Uterus (tissue), 4 donors: ENCODE data around the gene CCR9. TPM values are rescaled to one million over a fixed set of nuclear protein-coding genes. Genes with fewer than 3 reads are reported as not detected.

Experiments used
- DNase-seq, 2 donors: peaks; one replicate each; pipeline ENCODE4 v3.0.0-alpha.2; 2019 to 2020
- H3K27ac ChIP-seq, 2 donors: fragments of 200-600 bp; sonication (generic); 1 replicate in 1 of 2; 2 replicates in 1 of 2; pipeline ENCODE4 v1.5.1; 2016 to 2018
- H3K27me3 ChIP-seq, 2 donors: fragments of 200-600 bp; sonication (generic); one replicate each; pipeline ENCODE4 v1.5.1; 2018 to 2019; ENCODE audit warnings: control low read depth in 1 of 2
- H3K36me3 ChIP-seq, 2 donors: fragments of 200-600 bp; sonication (generic); one replicate each; pipeline ENCODE4 v1.5.1; 2019; ENCODE audit warnings: control low read depth in 1 of 2
- H3K4me1 ChIP-seq, 2 donors: fragments of 200-600 bp; sonication (generic); one replicate each; pipeline ENCODE4 v1.5.1; 2018 to 2019; ENCODE audit warnings: control low read depth in 1 of 2
- H3K4me3 ChIP-seq, 2 donors: fragments of 200-600 bp; sonication (generic); 1 replicate in 1 of 2; 2 replicates in 1 of 2; pipeline ENCODE4 v1.5.1; 2018 to 2019; ENCODE audit warnings: mild to moderate bottlenecking in 1 of 2
- H3K9me3 ChIP-seq, 2 donors: fragments of 200-600 bp; sonication (generic); one replicate each; pipeline ENCODE4 v1.5.1; 2019; ENCODE audit warnings: control low read depth in 1 of 2
- CTCF ChIP-seq, 4 experiments: fragments of 200-600 bp in 2 of 4; fragments of 450-650 bp in 2 of 4; sonication (generic) in 2 of 4; IDR thresholded peaks; one replicate each; pipeline ENCODE4 v1.5.1; 2016 to 2019; ENCODE audit warnings: antibody characterized with exemption in 4 of 4, mild to moderate bottlenecking in 2 of 4, moderate library complexity in 1 of 4
- POLR2A ChIP-seq, 2 donors: fragments of 450-650 bp; IDR thresholded peaks; one replicate each; pipeline ENCODE4 v1.6.1; 2016; ENCODE audit warnings: antibody characterized with exemption in 2 of 2, mild to moderate bottlenecking in 1 of 2, moderate library complexity in 1 of 2
- intact Hi-C: fragments of 100-400 bp; cut with DNase I; formaldehyde crosslinking; loops from one replicate; pipeline ENCODE4 v1.15.1; 2023; ENCODE audit warnings: low total_unique reads
- total RNA-seq, 4 donors: library from RNA; depleted of rRNA in 3 of 4; stranded (reverse); fragments of >200 nt in 3 of 4; gene quantifications; one replicate each; pipeline versions ENCODE4 v1.1.0 to v1.2.4, GENCODE V29; 2014 to 2023
- donor health status: DM: yes; HTN: yes; CAD: no.

Gene CCR9
- total RNA-seq, 4 donors from 2014 or later, result 0.14 TPM; not detected in 3

- no peak for DNase-seq
- Histone ChIP-seq H3K9me3 (no peaks in the 10 kb centered on the region), H3K4me3 (no peak overlapping the region), H3K36me3 (no peaks in the 10 kb centered on the region), H3K27ac (peak overlapping the region in 1 of 2 donors; percentile 10), H3K27me3 (no peaks in the 10 kb centered on the region), H3K4me1 (peaks cover 0 to 3% of the 10 kb centered on the region in 2 donors)
- intact Hi-C loops, result no loop called here
- TF ChIP-seq POLR2A (IDR thresholded peaks at IDR 0.05) (no peak), CTCF (IDR thresholded peaks at IDR 0.05) (no peak)
Observed at GRCh38 chr3:45940004-45940780, 53.8 kb downstream of the CCR9 start.

GRCh38 chr3:45940781-45941365 is 54.5 kb downstream of the CCR9 start:
- no peak for DNase-seq
- Histone ChIP-seq H3K4me3 (no peak overlapping the region), H3K36me3 (no peaks in the 10 kb centered on the region), H3K27ac (no peak overlapping the region), H3K27me3 (no peaks in the 10 kb centered on the region), H3K4me1 (peaks cover 0 to 3% of the 10 kb centered on the region in 2 donors), H3K9me3 (no peaks in the 10 kb centered on the region)
- TF ChIP-seq POLR2A (IDR thresholded peaks at IDR 0.05) (no peak), CTCF (IDR thresholded peaks at IDR 0.05) (no peak)
- intact Hi-C loops, result no loop called here

- Histone ChIP-seq H3K9me3 (no peaks in the 10 kb centered on the region), H3K36me3 (no peaks in the 10 kb centered on the region), H3K27ac (no peak overlapping the region), H3K4me1 (peaks cover 0 to 3% of the 10 kb centered on the region in 2 donors), H3K4me3 (no peak overlapping the region), H3K27me3 (no peaks in the 10 kb centered on the region)
- TF ChIP-seq CTCF (IDR thresholded peaks at IDR 0.05), result no peak
- no peak for TF ChIP-seq POLR2A (IDR thresholded peaks at IDR 0.05)
- intact Hi-C loops, result no loop called here
- no peak for DNase-seq
Observed at GRCh38 chr3:45942051-45942825, 55.9 kb downstream of the CCR9 start.

GRCh38 chr3:45943207-45943846 is 57.0 kb downstream of the CCR9 start, which contains the start of gene CXCR6:
Gene CXCR6 (plus strand): TSS chr3:45943464. CDS start chr3:45946482, 3,018 bp downstream.
- no peaks in the 10 kb centered on the region for H3K27me3 ChIP-seq
- TF ChIP-seq POLR2A (IDR thresholded peaks at IDR 0.05), result no peak
- no peak for TF ChIP-seq CTCF (IDR thresholded peaks at IDR 0.05)
- intact Hi-C loops, result no loop called here
- no peak for DNase-seq
- H3K9me3 ChIP-seq, result no peaks in the 10 kb centered on the region
- H3K4me3 ChIP-seq, result no peak within 1 kb of the TSS
- peaks cover 0 to 3% of the 10 kb centered on the region in 2 donors for H3K4me1 ChIP-seq
- H3K27ac ChIP-seq, result no peak within 1 kb of the TSS
- H3K36me3 ChIP-seq, result no peaks in the 10 kb centered on the region
